HepG2 (cell line): ENCODE results near the gene EPB41L2. TPM values are rescaled to one million over a fixed set of nuclear protein-coding genes. Genes with fewer than 3 reads are reported as not detected.

Experiments
- ATAC-seq: fragments of 200-7000 bp; cut with Tn5 transposase; 3 replicates; pipeline ENCODE4 v1.9.1; 2020; ENCODE audit warnings: mild to moderate bottlenecking, moderate library complexity
- BruUV-seq: library from RNA; stranded (reverse); fragments of 400-500 nt; replicated peaks from 2 replicates; lab custom pipeline; 2021; lab: Mats Ljungman, UMichigan
- CTCF ChIA-PET: fragments of 300-600 bp; formaldehyde crosslinking; extraction: SDS; loops from one replicate; lab custom pipeline; 2021; ENCODE audit warnings: low total read pairs, inconsistent platforms, low intra/inter-chr PET ratio; lab: Yijun Ruan, JAX
- POLR2A ChIA-PET: fragments of 350-600 bp; sonication (Branson Sonifier 250); formaldehyde crosslinking; loops from one replicate; lab custom pipeline; 2020; ENCODE audit warnings: antibody characterized with exemption, inconsistent platforms; lab: Yijun Ruan, JAX
- DNase-seq: peaks from one replicate; pipeline ENCODE4 v3.0.0-alpha.2; 2015; ENCODE audit warnings: low spot score
- FAIRE-seq: peaks from 3 replicates; lab custom pipeline; 2011; peaks lifted over from hg19 to GRCh38; lab: Jason Lieb, UNC
- H2AFZ ChIP-seq: one replicate; pipeline ENCODE4 v1.6.1; 2011; ENCODE audit warnings: low read length, inconsistent platforms
- H3K27ac ChIP-seq: fragments of 300-600 bp; 3 replicates; pipeline ENCODE4 v1.8.0; 2011; ENCODE audit warnings: mixed run types, mild to moderate bottlenecking, mixed read lengths, low read length, inconsistent platforms; ENCODE audit not compliant: insufficient read depth; ENCODE audit errors: extremely low read length
- H3K27me3 ChIP-seq, 2 experiments: fragments of 200-600 bp in 1 of 2; 2 replicates in 1 of 2; 3 replicates in 1 of 2; pipeline versions ENCODE4 v1.6.0 to v1.8.0; 2011; ENCODE audit warnings: low read length in 2 of 2, mild to moderate bottlenecking in 2 of 2, moderate library complexity in 2 of 2, inconsistent platforms in 1 of 2; ENCODE audit not compliant: insufficient read depth in 2 of 2, control insufficient read depth in 1 of 2
- H3K36me3 ChIP-seq, 2 experiments: fragments of 200-600 bp in 1 of 2; replicated peaks in 1 of 2; 2 replicates in 1 of 2; 3 replicates in 1 of 2; pipeline versions ENCODE4 v1.5.1 to v1.8.0; 2011; ENCODE audit warnings: low read length in 2 of 2, inconsistent platforms in 1 of 2; ENCODE audit not compliant: insufficient read depth in 2 of 2, control insufficient read depth in 1 of 2
- H3K4me1 ChIP-seq: 2 replicates; pipeline ENCODE4 v1.5.1; 2012; ENCODE audit warnings: low read length, inconsistent platforms; ENCODE audit not compliant: insufficient read depth
- H3K4me2 ChIP-seq: 2 replicates; pipeline ENCODE4 v1.6.0; 2011; ENCODE audit warnings: low read depth, low read length, inconsistent platforms
- H3K4me3 ChIP-seq, 3 experiments: fragments of 200-600 bp in 1 of 3; sonication (generic), shearing (Covaris generic) in 1 of 3; replicated peaks in 1 of 3; 2 replicates each; pipeline ENCODE4 v1.5.1; 2011 to 2016; ENCODE audit warnings: low read length in 3 of 3, inconsistent platforms in 2 of 3, low read depth in 2 of 3, mild to moderate bottlenecking in 2 of 3, control low read depth in 1 of 3, mixed read lengths in 1 of 3; ENCODE audit not compliant: insufficient read depth in 1 of 3
- H3K79me2 ChIP-seq: one replicate; pipeline ENCODE4 v1.6.1; 2011; ENCODE audit warnings: low read length, inconsistent platforms; ENCODE audit not compliant: insufficient read depth
- H3K9ac ChIP-seq: 2 replicates; pipeline ENCODE4 v1.6.0; 2011; ENCODE audit warnings: mild to moderate bottlenecking, low read depth, low read length, inconsistent platforms; ENCODE audit not compliant: insufficient read depth
- H3K9me3 ChIP-seq: 2 replicates; pipeline ENCODE4 v1.5.1; 2012; ENCODE audit warnings: mild to moderate bottlenecking, low read length
- H4K20me1 ChIP-seq: 2 replicates; pipeline ENCODE4 v1.6.0; 2011; ENCODE audit warnings: inconsistent platforms, mild to moderate bottlenecking, low read length, moderate library complexity; ENCODE audit not compliant: insufficient read depth
- BRD4 ChIP-seq: sonication (generic); formaldehyde crosslinking; IDR thresholded peaks from 2 replicates; pipeline ENCODE4 v1.4.0; 2020; ENCODE audit warnings: missing genetic modification reagents
- ESRRA ChIP-seq: sonication (generic); formaldehyde crosslinking; IDR thresholded peaks from 2 replicates; pipeline ENCODE4 v1.5.1; 2020; ENCODE audit warnings: mild to moderate bottlenecking, low read depth, missing genetic modification reagents
- EZH2 ChIP-seq: conservative IDR thresholded peaks from 2 replicates; pipeline ENCODE4 v1.6.1; 2012; ENCODE audit warnings: mild to moderate bottlenecking, low read depth, low read length, moderate library complexity
- HMG20A ChIP-seq: IDR thresholded peaks from 2 replicates; pipeline ENCODE4 v1.6.1; 2016; ENCODE audit warnings: borderline replicate concordance
- NFKB2 ChIP-seq: sonication (generic); formaldehyde crosslinking; IDR thresholded peaks from 2 replicates; pipeline ENCODE4 v1.4.0; 2020; ENCODE audit warnings: missing genetic modification reagents, borderline replicate concordance
- NFYC ChIP-seq: IDR thresholded peaks from 2 replicates; pipeline ENCODE4 v1.6.1; 2016; ENCODE audit warnings: missing genetic modification reagents, missing compliant biosample characterization
- RFX5 ChIP-seq: IDR thresholded peaks from 2 replicates; pipeline ENCODE4 v1.6.1; 2011; ENCODE audit warnings: low read depth, low read length, improper control_type of control experiment
- TBX3 ChIP-seq: fragments of 450-650 bp; IDR thresholded peaks from 2 replicates; pipeline ENCODE4 v1.6.1; 2017; ENCODE audit warnings: antibody characterized with exemption, mild to moderate bottlenecking, inconsistent platforms, borderline replicate concordance
- ZNF567 ChIP-seq: sonication (generic); formaldehyde crosslinking; IDR thresholded peaks from 2 replicates; pipeline ENCODE4 v1.8.1; 2023; ENCODE audit warnings: mild to moderate bottlenecking, missing genetic modification reagents, borderline replicate concordance
- ZNF619 ChIP-seq: sonication (generic); formaldehyde crosslinking; IDR thresholded peaks from 2 replicates; pipeline ENCODE4 v1.4.0; 2020; ENCODE audit warnings: mild to moderate bottlenecking, missing genetic modification reagents
- ZNF629 ChIP-seq: sonication (generic); formaldehyde crosslinking; conservative IDR thresholded peaks from 2 replicates; pipeline ENCODE4 v1.5.0; 2020; ENCODE audit warnings: missing genetic modification reagents
- ZNF747 ChIP-seq: sonication (generic); formaldehyde crosslinking; IDR thresholded peaks from 2 replicates; pipeline ENCODE4 v1.8.1; 2023; ENCODE audit warnings: missing genetic modification reagents, mild to moderate bottlenecking, borderline replicate concordance
- ZNF777 ChIP-seq: sonication (generic); formaldehyde crosslinking; IDR thresholded peaks from 2 replicates; pipeline ENCODE4 v1.4.0; 2020; ENCODE audit warnings: missing genetic modification reagents
- ZNF841 ChIP-seq: sonication (generic); formaldehyde crosslinking; IDR thresholded peaks from 2 replicates; pipeline ENCODE4 v1.8.1; 2023; ENCODE audit warnings: missing genetic modification reagents, borderline replicate concordance
- ZSCAN12 ChIP-seq: sonication (generic); formaldehyde crosslinking; IDR thresholded peaks from 2 replicates; pipeline ENCODE4 v1.9.0; 2021; ENCODE audit warnings: mild to moderate bottlenecking, missing genetic modification reagents
- ZZZ3 ChIP-seq: sonication (generic); formaldehyde crosslinking; IDR thresholded peaks from 2 replicates; pipeline ENCODE4 v1.4.0; 2020; ENCODE audit warnings: missing genetic modification reagents, mild to moderate bottlenecking, borderline replicate concordance
- WGBS: methylation state at CpG from one replicate; pipeline ENCODE4 v1.1.6; 2017; ENCODE audit warnings: low lambda C conversion rate; 5-methylcytosine and 5-hydroxymethylcytosine counted together
- in situ Hi-C: cut with HindIII; loops from 2 replicates; pipeline ENCODE4 v1.10.0; 2017; ENCODE audit warnings: low pct_unique_long_range_greater_than_20kb; ENCODE audit not compliant: extremely low pct_ligation_motif_present
- intact Hi-C: fragments of 100-400 bp; cut with micrococcal nuclease; formaldehyde crosslinking; loops from one replicate; pipeline ENCODE4 v1.10.0; 2022; ENCODE audit not compliant: unreplicated experiment
- polyA plus RNA-seq, 8 experiments: library from polyadenylated mRNA; depleted of rRNA in 3 of 8; stranded (reverse) in 7 of 8; unstranded in 1 of 8; fragments of >200 nt; fragmentation: Illumina TruSeq in 4 of 8; extraction: Trizol in 4 of 8; gene quantifications; 2 replicates each; pipeline versions ENCODE4 v1.2.1 to v1.2.3, GENCODE V29; 2011 to 2016; ENCODE audit warnings: low read depth in 4 of 8, missing spikeins in 1 of 8, mixed read lengths in 1 of 8; ENCODE audit not compliant: insufficient read depth in 1 of 8
- total RNA-seq, 5 experiments: library from RNA; depleted of rRNA; stranded (reverse); fragments of >200 nt; fragmentation: Illumina TruSeq; extraction: Trizol; gene quantifications; 2 replicates each; pipeline ENCODE4 v1.2.3, GENCODE V29; 2016; ENCODE audit warnings: low read depth in 1 of 5
- TF ChIP-seq, protein P1 (sequence below): sonication (generic); formaldehyde crosslinking; IDR thresholded peaks from 2 replicates; pipeline ENCODE4 v1.8.1; 2023; ENCODE audit warnings: mild to moderate bottlenecking, inconsistent platforms, moderate library complexity, missing genetic modification reagents, borderline replicate concordance
- TF ChIP-seq, protein P2 (sequence below): sonication (generic); formaldehyde crosslinking; conservative IDR thresholded peaks from 2 replicates; pipeline ENCODE4 v1.4.0; 2020; ENCODE audit warnings: missing genetic modification reagents
- TF ChIP-seq, protein P3 (sequence below): sonication (generic); formaldehyde crosslinking; IDR thresholded peaks from 2 replicates; pipeline ENCODE4 v1.9.0; 2021; ENCODE audit warnings: missing genetic modification reagents, borderline replicate concordance

The EPB41L2 gene
- total and polyA plus RNA-seq, 2 of the 13 experiments (the other 11 are each of a cell fraction or from before 2014, with no cell fraction given), result 41.7 to 56.4 TPM

DNA sequence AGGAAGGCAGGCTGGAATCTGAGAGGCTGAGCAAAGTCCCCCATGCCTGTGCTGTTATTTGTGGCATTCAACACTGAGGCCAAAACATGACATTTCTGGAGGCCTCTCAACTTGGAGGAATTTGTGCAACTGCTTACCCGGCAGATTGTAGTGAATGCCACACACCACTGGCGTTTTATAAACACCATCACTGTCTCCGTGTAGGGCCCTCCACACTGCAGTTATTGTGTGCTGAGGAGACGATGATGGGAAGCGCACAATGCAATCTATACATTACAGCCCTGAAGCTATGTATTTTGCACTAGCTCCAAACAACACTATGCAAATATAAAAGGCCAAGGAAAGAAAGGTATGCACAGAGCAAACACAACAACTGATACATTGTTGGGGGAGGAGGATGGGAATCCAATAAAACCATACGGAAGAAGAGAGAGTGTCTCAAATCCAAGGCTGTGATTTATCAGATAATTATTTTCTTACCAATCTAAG, 129.3 kb downstream of the EPB41L2 start:
- ChIA-PET POLR2A (interaction anchor here (0.8 to 1.3 kb wide), 6 partner anchors 10 to 183 kb away, joined by 3 to 6 read pairs (median 4); partner anchors contain the start of gene SMLR1), CTCF (no interaction called here)
- in situ Hi-C loops (no loop called here), intact Hi-C loops (loop anchor here (1.0 to 5.0 kb wide), 3 partner anchors 46 to 130 kb away; partner anchors contain the start of gene EPB41L2)
- DNase-seq (peak; percentile 98), ATAC-seq (peak; percentile 97), FAIRE-seq (peak; percentile 77)
- 2% methylated on average over 6 of the region's 6 CpGs for WGBS
- Histone ChIP-seq H2AFZ (no peak overlapping the region), H3K36me3 (peaks cover 0 to 1% of the 10 kb centered on the region in 2 experiments; a peak in 1 of 5 replicates), H3K9ac (peak overlapping the region; percentile 47), H3K9me3 (no peaks in the 10 kb centered on the region), H3K4me3 (peak overlapping the region in 2 of 3 experiments; percentile 34 to 47; a peak in 3 of 6 replicates), H3K27ac (peak overlapping the region; percentile 73), H3K4me1 (peaks cover 75% of the 10 kb centered on the region), H3K27me3 (no peaks in the 10 kb centered on the region), H3K4me2 (peak overlapping the region; percentile 75), H4K20me1 (no peaks in the 10 kb centered on the region), H3K79me2 (peaks cover 49% of the 10 kb centered on the region)
- no TSS peak for BruUV-seq
- TF ChIP-seq ZSCAN12 (CRISPR knock-in tag) (peak; percentile 82; the same call in 1 of the 2 replicates), RFX5 (no peak), ESRRA (CRISPR knock-in tag) (peak; percentile 71), ZNF567 (CRISPR knock-in tag) (peak; percentile 89; the same call in 1 of the 2 replicates), BRD4 (CRISPR knock-in tag) (peak; percentile 74; the same call in 1 of the 2 replicates), EZH2 (no peak), ZZZ3 (peak; percentile 34; the same call in 1 of the 2 replicates), TBX3 (peak; percentile 75; the same call in 1 of the 2 replicates), NFYC (CRISPR knock-in tag) (0 out of 2 replicates have a peak, but pooled peaks have one; percentile 27), HMG20A (CRISPR knock-in tag) (peak; percentile 95), ZNF747 (CRISPR knock-in tag) (no peak), ZNF629 (CRISPR knock-in tag) (peak; percentile 64), ZNF619 (CRISPR knock-in tag) (peak; percentile 87; the same call in 1 of the 2 replicates), NFKB2 (CRISPR knock-in tag) (no peak), ZNF777 (CRISPR knock-in tag) (no peak), ZNF841 (no peak; the same call in 1 of the 2 replicates)
- TF ChIP-seq, protein P1, sequence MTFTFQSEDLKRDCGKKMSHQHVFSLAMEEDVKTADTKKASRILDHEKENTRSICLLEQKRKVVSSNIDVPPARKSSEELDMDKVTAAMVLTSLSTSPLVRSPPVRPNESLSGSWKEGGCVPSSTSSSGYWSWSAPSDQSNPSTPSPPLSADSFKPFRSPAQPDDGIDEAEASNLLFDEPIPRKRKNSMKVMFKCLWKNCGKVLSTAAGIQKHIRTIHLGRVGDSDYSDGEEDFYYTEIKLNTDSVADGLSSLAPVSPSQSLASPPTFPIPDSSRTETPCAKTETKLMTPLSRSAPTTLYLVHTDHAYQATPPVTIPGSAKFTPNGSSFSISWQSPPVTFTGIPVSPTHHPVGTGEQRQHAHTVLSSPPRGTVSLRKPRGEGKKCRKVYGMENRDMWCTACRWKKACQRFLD (CRISPR knock-in tag), result no peak; the same call in 1 of the 2 replicates
- TF ChIP-seq, protein P2, sequence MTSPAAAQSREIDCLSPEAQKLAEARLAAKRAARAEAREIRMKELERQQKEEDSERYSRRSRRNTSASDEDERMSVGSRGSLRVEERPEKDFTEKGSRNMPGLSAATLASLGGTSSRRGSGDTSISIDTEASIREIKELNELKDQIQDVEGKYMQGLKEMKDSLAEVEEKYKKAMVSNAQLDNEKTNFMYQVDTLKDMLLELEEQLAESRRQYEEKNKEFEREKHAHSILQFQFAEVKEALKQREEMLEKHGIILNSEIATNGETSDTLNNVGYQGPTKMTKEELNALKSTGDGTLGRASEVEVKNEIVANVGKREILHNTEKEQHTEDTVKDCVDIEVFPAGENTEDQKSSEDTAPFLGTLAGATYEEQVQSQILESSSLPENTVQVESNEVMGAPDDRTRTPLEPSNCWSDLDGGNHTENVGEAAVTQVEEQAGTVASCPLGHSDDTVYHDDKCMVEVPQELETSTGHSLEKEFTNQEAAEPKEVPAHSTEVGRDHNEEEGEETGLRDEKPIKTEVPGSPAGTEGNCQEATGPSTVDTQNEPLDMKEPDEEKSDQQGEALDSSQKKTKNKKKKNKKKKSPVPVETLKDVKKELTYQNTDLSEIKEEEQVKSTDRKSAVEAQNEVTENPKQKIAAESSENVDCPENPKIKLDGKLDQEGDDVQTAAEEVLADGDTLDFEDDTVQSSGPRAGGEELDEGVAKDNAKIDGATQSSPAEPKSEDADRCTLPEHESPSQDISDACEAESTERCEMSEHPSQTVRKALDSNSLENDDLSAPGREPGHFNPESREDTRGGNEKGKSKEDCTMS (CRISPR knock-in tag), result no peak
- TF ChIP-seq, protein P3, sequence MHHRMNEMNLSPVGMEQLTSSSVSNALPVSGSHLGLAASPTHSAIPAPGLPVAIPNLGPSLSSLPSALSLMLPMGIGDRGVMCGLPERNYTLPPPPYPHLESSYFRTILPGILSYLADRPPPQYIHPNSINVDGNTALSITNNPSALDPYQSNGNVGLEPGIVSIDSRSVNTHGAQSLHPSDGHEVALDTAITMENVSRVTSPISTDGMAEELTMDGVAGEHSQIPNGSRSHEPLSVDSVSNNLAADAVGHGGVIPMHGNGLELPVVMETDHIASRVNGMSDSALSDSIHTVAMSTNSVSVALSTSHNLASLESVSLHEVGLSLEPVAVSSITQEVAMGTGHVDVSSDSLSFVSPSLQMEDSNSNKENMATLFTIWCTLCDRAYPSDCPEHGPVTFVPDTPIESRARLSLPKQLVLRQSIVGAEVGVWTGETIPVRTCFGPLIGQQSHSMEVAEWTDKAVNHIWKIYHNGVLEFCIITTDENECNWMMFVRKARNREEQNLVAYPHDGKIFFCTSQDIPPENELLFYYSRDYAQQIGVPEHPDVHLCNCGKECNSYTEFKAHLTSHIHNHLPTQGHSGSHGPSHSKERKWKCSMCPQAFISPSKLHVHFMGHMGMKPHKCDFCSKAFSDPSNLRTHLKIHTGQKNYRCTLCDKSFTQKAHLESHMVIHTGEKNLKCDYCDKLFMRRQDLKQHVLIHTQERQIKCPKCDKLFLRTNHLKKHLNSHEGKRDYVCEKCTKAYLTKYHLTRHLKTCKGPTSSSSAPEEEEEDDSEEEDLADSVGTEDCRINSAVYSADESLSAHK (CRISPR knock-in tag), result no peak
